Smooth muscle cell (in vitro differentiated cells): ENCODE results near the gene TTC24. TPM values are rescaled to one million over a fixed set of nuclear protein-coding genes. Genes with fewer than 3 reads are reported as not detected.
"Not testable (repeated sequence)": the region's sequence is repeated elsewhere in the genome, so short reads cannot be mapped to it uniquely, and the experiment has no call there.

Experiments used
- DNase-seq: peaks from one replicate; lab custom pipeline; 2025; ENCODE audit not compliant: unreplicated experiment; lab: John Stamatoyannopoulos, UW
- H2AFZ ChIP-seq: fragments of 200-600 bp; sonication (generic); 2 replicates; pipeline ENCODE4 v1.6.0; 2016; ENCODE audit warnings: antibody characterized with exemption, low read depth, mild to moderate bottlenecking
- H3F3A ChIP-seq: fragments of 200-600 bp; sonication (generic); 2 replicates; pipeline ENCODE4 v1.6.0; 2017; ENCODE audit warnings: antibody characterized with exemption, low read depth
- H3K27ac ChIP-seq: fragments of 200-600 bp; sonication (generic); 2 replicates; pipeline ENCODE4 v1.5.1; 2016; ENCODE audit warnings: low read depth, mild to moderate bottlenecking
- H3K27me3 ChIP-seq: fragments of 200-600 bp; sonication (generic); 2 replicates; pipeline ENCODE4 v1.6.1; 2016; ENCODE audit warnings: low read depth, mild to moderate bottlenecking
- H3K36me3 ChIP-seq: fragments of 200-600 bp; sonication (generic); 2 replicates; pipeline ENCODE4 v1.5.1; 2016; ENCODE audit warnings: low read depth
- H3K4me1 ChIP-seq: fragments of 200-600 bp; sonication (generic); 2 replicates; pipeline ENCODE4 v1.5.1; 2016; ENCODE audit warnings: low read depth
- H3K4me2 ChIP-seq: fragments of 200-600 bp; sonication (generic); 2 replicates; pipeline ENCODE4 v1.6.0; 2016; ENCODE audit warnings: mild to moderate bottlenecking
- H3K4me3 ChIP-seq: fragments of 200-600 bp; sonication (generic); 2 replicates; pipeline ENCODE4 v1.5.1; 2016; ENCODE audit warnings: mild to moderate bottlenecking
- H3K79me2 ChIP-seq: fragments of 200-600 bp; sonication (generic); 2 replicates; pipeline ENCODE4 v1.6.0; 2016; ENCODE audit warnings: low read depth, mild to moderate bottlenecking
- H3K9ac ChIP-seq: fragments of 200-600 bp; sonication (generic); 2 replicates; pipeline ENCODE4 v1.6.0; 2016; ENCODE audit warnings: low read depth
- H3K9me3 ChIP-seq: fragments of 200-600 bp; sonication (generic); replicated peaks from 2 replicates; pipeline ENCODE4 v1.5.1; 2016; ENCODE audit warnings: low read depth
- H4K20me1 ChIP-seq: fragments of 200-600 bp; sonication (generic); 2 replicates; pipeline ENCODE4 v1.6.0; 2016; ENCODE audit warnings: low read depth
- WGBS: methylation state at CpG from one replicate; pipeline ENCODE4 v1.1.7; 2016; ENCODE audit warnings: low lambda C conversion rate; 5-methylcytosine and 5-hydroxymethylcytosine counted together
- polyA plus RNA-seq: library from polyadenylated mRNA; unstranded; fragments of >200 nt; fragmentation: Nextera tagmentation; extraction: Ambion mirVana; gene quantifications from 2 replicates; pipeline ENCODE4 v1.2.1, GENCODE V29; 2016
- total RNA-seq: library from RNA; depleted of rRNA; stranded (reverse); fragments of >200 nt; gene quantifications from 2 replicates; pipeline ENCODE4 v1.2.3, GENCODE V29; 2014
- TF ChIP-seq, protein P1 (sequence below): fragments of 200-600 bp; sonication (generic); IDR thresholded peaks from 2 replicates; pipeline ENCODE4 v1.5.1; 2017; ENCODE audit warnings: borderline replicate concordance, mild to moderate bottlenecking, antibody characterized with exemption; ENCODE audit not compliant: insufficient read depth, poor library complexity, severe bottlenecking

TTC24 gene
- total and polyA plus RNA-seq, 2 experiments from 2014 or later, result not detected

DNA sequence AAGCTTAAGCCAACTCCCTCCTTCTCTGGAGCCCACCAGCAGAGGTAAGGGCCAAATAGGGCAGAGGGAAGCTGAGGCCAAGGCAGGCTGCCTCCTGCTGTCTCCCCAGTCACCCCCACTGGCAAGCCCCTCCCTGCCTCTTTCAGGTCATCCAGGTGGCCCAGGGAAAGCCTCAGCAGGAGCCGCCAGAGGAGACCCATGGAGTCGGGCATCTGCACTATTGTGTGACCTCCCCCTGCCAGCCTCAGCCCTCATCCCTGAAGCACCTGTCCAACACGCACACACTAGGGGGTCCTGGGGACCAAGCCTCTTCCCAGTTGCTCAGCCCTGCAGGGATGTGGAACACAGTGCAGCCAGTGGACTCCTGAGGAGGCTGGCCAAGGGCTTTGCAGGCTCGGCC is 6.8 kb downstream of the TTC24 start:
- Histone ChIP-seq H4K20me1 (no peaks in the 10 kb centered on the region), H3K9ac (no peak overlapping the region), H3K4me2 (no peak overlapping the region), H3K4me1 (peaks cover 6% of the 10 kb centered on the region), H3K9me3 (no peaks in the 10 kb centered on the region), H3K4me3 (no peak overlapping the region), H3K27me3 (no peaks in the 10 kb centered on the region), H3K36me3 (no peaks in the 10 kb centered on the region), H3F3A (no peaks in the 10 kb centered on the region), H3K79me2 (no peaks in the 10 kb centered on the region), H3K27ac (no peak overlapping the region), H2AFZ (no peak overlapping the region)
- DNase-seq, result no peak
- 72% methylated on average over 4 of the region's 4 CpGs for WGBS
- TF ChIP-seq, protein P1, sequence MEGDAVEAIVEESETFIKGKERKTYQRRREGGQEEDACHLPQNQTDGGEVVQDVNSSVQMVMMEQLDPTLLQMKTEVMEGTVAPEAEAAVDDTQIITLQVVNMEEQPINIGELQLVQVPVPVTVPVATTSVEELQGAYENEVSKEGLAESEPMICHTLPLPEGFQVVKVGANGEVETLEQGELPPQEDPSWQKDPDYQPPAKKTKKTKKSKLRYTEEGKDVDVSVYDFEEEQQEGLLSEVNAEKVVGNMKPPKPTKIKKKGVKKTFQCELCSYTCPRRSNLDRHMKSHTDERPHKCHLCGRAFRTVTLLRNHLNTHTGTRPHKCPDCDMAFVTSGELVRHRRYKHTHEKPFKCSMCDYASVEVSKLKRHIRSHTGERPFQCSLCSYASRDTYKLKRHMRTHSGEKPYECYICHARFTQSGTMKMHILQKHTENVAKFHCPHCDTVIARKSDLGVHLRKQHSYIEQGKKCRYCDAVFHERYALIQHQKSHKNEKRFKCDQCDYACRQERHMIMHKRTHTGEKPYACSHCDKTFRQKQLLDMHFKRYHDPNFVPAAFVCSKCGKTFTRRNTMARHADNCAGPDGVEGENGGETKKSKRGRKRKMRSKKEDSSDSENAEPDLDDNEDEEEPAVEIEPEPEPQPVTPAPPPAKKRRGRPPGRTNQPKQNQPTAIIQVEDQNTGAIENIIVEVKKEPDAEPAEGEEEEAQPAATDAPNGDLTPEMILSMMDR, result no peak

DNA sequence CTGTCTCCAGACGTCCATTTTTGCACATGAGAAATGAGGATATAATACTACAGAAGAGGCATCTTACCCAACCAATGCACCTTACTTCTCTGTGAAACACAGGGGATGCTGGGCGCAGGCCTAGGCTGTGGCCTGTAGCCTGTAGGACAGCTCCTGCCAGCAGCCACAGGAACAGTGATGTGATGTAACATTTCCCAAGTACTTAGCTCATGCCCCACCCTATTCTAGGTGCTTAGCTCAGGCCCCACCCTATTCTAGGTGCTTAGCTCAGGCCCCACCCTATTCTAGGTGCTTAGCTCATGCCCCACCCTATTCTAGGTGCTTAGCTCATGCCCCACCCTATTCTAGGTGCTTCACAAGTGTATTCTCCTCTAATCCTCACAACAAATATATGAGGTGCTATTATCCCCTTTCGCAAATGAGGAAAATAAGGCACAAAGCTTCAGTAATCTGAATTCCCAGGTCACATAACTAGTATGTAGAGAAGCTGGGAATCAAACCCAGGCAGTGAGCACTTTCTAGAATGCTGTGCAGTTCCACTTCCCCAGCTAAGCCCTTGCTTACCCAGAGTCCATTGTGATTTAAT is 7.5 kb downstream of the TTC24 start:
- no peaks in the 10 kb centered on the region for H3F3A ChIP-seq
- DNase-seq, result no peak
- no peaks in the 10 kb centered on the region for H3K27me3 ChIP-seq
- WGBS, result 92% methylated on average over 3 of the region's 3 CpGs
- no peaks in the 10 kb centered on the region for H4K20me1 ChIP-seq
- no peak overlapping the region for H3K4me2 ChIP-seq
- no peaks in the 10 kb centered on the region for H3K79me2 ChIP-seq
- TF ChIP-seq, protein P1, result no peak
- H3K9me3 ChIP-seq, result no peaks in the 10 kb centered on the region
- H3K36me3 ChIP-seq, result no peaks in the 10 kb centered on the region
- peaks cover 6% of the 10 kb centered on the region for H3K4me1 ChIP-seq
- H3K9ac ChIP-seq, result no peak overlapping the region
- H3K4me3 ChIP-seq, result no peak overlapping the region
- H2AFZ ChIP-seq, result no peak overlapping the region
- H3K27ac ChIP-seq, result no peak overlapping the region

- H3K27ac ChIP-seq, DNase-seq, H3K27me3 ChIP-seq, H3F3A ChIP-seq, H3K9ac ChIP-seq, H3K4me3 ChIP-seq, H3K4me2 ChIP-seq, H3K36me3 ChIP-seq, H2AFZ ChIP-seq, H3K79me2 ChIP-seq, H4K20me1 ChIP-seq, H3K9me3 ChIP-seq: not testable (repeated sequence)
- 72% methylated on average over 8 of the region's 8 CpGs for WGBS
- peaks cover 11% of the 10 kb centered on the region for H3K4me1 ChIP-seq
Measured at GRCh38 chr1:156587927-156588326, 8.4 kb downstream of the TTC24 start.

GRCh38 chr1:156589546-156589945 is 10.0 kb downstream of the TTC24 start:
- Histone ChIP-seq H3K9ac (no peak overlapping the region), H3K4me1 (peaks cover 11% of the 10 kb centered on the region), H3K4me2 (no peak overlapping the region), H3K36me3 (no peaks in the 10 kb centered on the region), H3K79me2 (no peaks in the 10 kb centered on the region), H3K9me3 (no peaks in the 10 kb centered on the region), H3F3A (peaks cover 4% of the 10 kb centered on the region), H2AFZ (no peak overlapping the region), H4K20me1 (no peaks in the 10 kb centered on the region), H3K27me3 (no peaks in the 10 kb centered on the region), H3K27ac (no peak overlapping the region), H3K4me3 (no peak overlapping the region)
- WGBS, result 85% methylated on average over 4 of the region's 5 CpGs
- no peak for DNase-seq
- TF ChIP-seq, protein P1, result no peak
